Right cardiac atrium (tissue), 5 donors: Measurements from ENCODE around the gene MAN1C1. TPM values are rescaled to one million over a fixed set of nuclear protein-coding genes. Genes with fewer than 3 reads are reported as not detected.
A peak's percentile ranks its signal among the peaks of the same experiment; 100 is the strongest.

ENCODE experiments used
- ATAC-seq, 2 donors: fragments of 200-7000 bp; cut with Tn5 transposase; one replicate each; pipeline versions ENCODE4 v1.8.0 to v1.9.1; 2020; ENCODE audit warnings: moderate library complexity in 2 of 2, mild to moderate bottlenecking in 1 of 2
- DNase-seq, 3 donors: peaks; one replicate each; pipeline ENCODE4 v3.0.0-alpha.2; 2020
- H3K27ac ChIP-seq: one replicate; pipeline ENCODE4 v1.5.1; 2013; ENCODE audit warnings: mild to moderate bottlenecking, low read length, control low read depth, moderate library complexity
- H3K27me3 ChIP-seq: one replicate; pipeline ENCODE4 v1.6.1; 2013; ENCODE audit not compliant: control insufficient read depth, insufficient read depth
- H3K4me1 ChIP-seq: one replicate; pipeline ENCODE4 v1.6.1; 2013; ENCODE audit warnings: low read length; ENCODE audit not compliant: control insufficient read depth, insufficient read depth
- H3K4me3 ChIP-seq: one replicate; pipeline ENCODE4 v1.5.1; 2013; ENCODE audit warnings: low read length, control low read depth
- H3K9me3 ChIP-seq: one replicate; pipeline ENCODE4 v1.6.1; 2013; ENCODE audit warnings: low read length; ENCODE audit not compliant: control insufficient read depth
- WGBS: extraction: QIAGEN DNeasy Blood & Tissue Kit; methylation state at CpG from one replicate; pipeline ENCODE4 v1.1.7; 2013; 5-methylcytosine and 5-hydroxymethylcytosine counted together
- intact Hi-C, 4 donors: fragments of 100-400 bp; cut with DNase I; formaldehyde crosslinking; loops; one replicate each; pipeline versions ENCODE4 v1.11.0 to v1.14.0; 2022 to 2023
- polyA plus RNA-seq: library from polyadenylated mRNA; stranded (reverse); fragments of 200-250 nt; gene quantifications from one replicate; pipeline ENCODE4 v1.2.3, GENCODE V29; 2013
- total RNA-seq, 4 donors: library from RNA; stranded (reverse); fragmentation: NEBNext Ultra II Directional; extraction: Animal tissue kit (Norgen Biotek cat#: 25700); gene quantifications; one replicate each; pipeline ENCODE4 v1.2.1, GENCODE V29; 2021
- donor health status: healthy with polysubstance abuse.
- donor health status: DM: no; HTN: yes; CAD: no.
- donor health status: DM: no; HTN: no; CAD: no.
- donor health status: DM: no; HTN: yes; CAD: no; lungs with severe emphysema.
- donor health status: DM: yes; HTN: yes; CAD: no.

Gene MAN1C1
- total and polyA plus RNA-seq, 5 donors: 9.1 to 15.7 (median 11.7) TPM

GRCh38 chr1:25615172-25615541, 1.4 kb upstream of the MAN1C1 start:
- Histone ChIP-seq H3K9me3 (no peaks in the 10 kb centered on the region), H3K27me3 (no peaks in the 10 kb centered on the region), H3K4me1 (peaks cover 6% of the 10 kb centered on the region), H3K4me3 (no peak overlapping the region), H3K27ac (no peak overlapping the region)
- WGBS: 69% methylated on average over 7 of the region's 7 CpGs
- ATAC-seq (no peak), DNase-seq (peak in 1 of 3 donors; percentile 35)
- intact Hi-C loops: loop anchor here (5.0 to 10.0 kb wide), 4 partner anchors 70 to 182 kb away; no protein-coding TSS in a partner anchor

GRCh38 chr1:25615563-25616094, 962 bp upstream of the MAN1C1 start:
- 13% methylated on average over 12 of the region's 12 CpGs for WGBS
- intact Hi-C loops: loop anchor here (5.0 to 10.0 kb wide), 4 partner anchors 69 to 182 kb away; no protein-coding TSS in a partner anchor
- Histone ChIP-seq H3K27me3 (no peaks in the 10 kb centered on the region), H3K4me1 (peaks cover 6% of the 10 kb centered on the region), H3K9me3 (no peaks in the 10 kb centered on the region), H3K4me3 (peak overlapping the region; percentile 98), H3K27ac (no peak overlapping the region)
- no peak for ATAC-seq
- DNase-seq: no peak

- Histone ChIP-seq H3K4me3 (peak overlapping the region; percentile 98), H3K4me1 (peaks cover 9% of the 10 kb centered on the region), H3K27me3 (no peaks in the 10 kb centered on the region), H3K9me3 (no peaks in the 10 kb centered on the region), H3K27ac (peak overlapping the region; percentile 20)
- intact Hi-C loops: loop anchor here (5.0 to 10.0 kb wide), 4 partner anchors 68 to 180 kb away; no protein-coding TSS in a partner anchor
- peak; percentile 34 to 78 (median 70) for DNase-seq
- ATAC-seq: no peak
- under 1% methylated on average over 94 of the region's 94 CpGs for WGBS
Observed at GRCh38 chr1:25616987-25617624, 515 bp downstream of the MAN1C1 start.

GRCh38 chr1:25617625-25618432, 1.2 kb downstream of the MAN1C1 start:
- Histone ChIP-seq H3K4me1 (peaks cover 9% of the 10 kb centered on the region), H3K9me3 (no peaks in the 10 kb centered on the region), H3K4me3 (peak overlapping the region; percentile 98), H3K27me3 (no peaks in the 10 kb centered on the region), H3K27ac (no peak overlapping the region)
- WGBS: 4% methylated on average over 66 of the region's 66 CpGs
- ATAC-seq (peak in 1 of 2 donors; percentile 4), DNase-seq (peak; percentile 37 to 76 (median 72))
- intact Hi-C loops: loop anchor here (5.0 to 10.0 kb wide), 4 partner anchors 67 to 179 kb away; no protein-coding TSS in a partner anchor

- 56% methylated on average over 4 of the region's 4 CpGs for WGBS
- peak overlapping the region; percentile 98 for H3K4me3 ChIP-seq
- intact Hi-C loops: loop anchor here (5.0 to 10.0 kb wide), 4 partner anchors 66 to 179 kb away; no protein-coding TSS in a partner anchor
- H3K9me3 ChIP-seq: no peaks in the 10 kb centered on the region
- ATAC-seq: no peak
- peaks cover 9% of the 10 kb centered on the region for H3K4me1 ChIP-seq
- no peaks in the 10 kb centered on the region for H3K27me3 ChIP-seq
- no peak for DNase-seq
- no peak overlapping the region for H3K27ac ChIP-seq
Observed at GRCh38 chr1:25618433-25618808, 1.8 kb downstream of the MAN1C1 start.

- ATAC-seq: peak in 1 of 2 donors; percentile 6
- WGBS: 37% methylated on average over 11 of the region's 11 CpGs
Observed at GRCh38 chr1:25619101-25619890, 2.7 kb downstream of the MAN1C1 start.

GRCh38 chr1:25620211-25620610, 3.6 kb downstream of the MAN1C1 start:
- intact Hi-C loops: no loop called here

More at GRCh38 chr1:25619101-25619890, 2.7 kb downstream of the MAN1C1 start:
- Histone ChIP-seq H3K27me3 (no peaks in the 10 kb centered on the region), H3K4me1 (peaks cover 9% of the 10 kb centered on the region), H3K27ac (no peak overlapping the region), H3K4me3 (no peak overlapping the region), H3K9me3 (no peaks in the 10 kb centered on the region)
- intact Hi-C loops: loop anchor here (5.0 to 10.0 kb wide), 4 partner anchors 66 to 178 kb away; no protein-coding TSS in a partner anchor
- peak; percentile 33 to 77 (median 68) for DNase-seq

GRCh38 chr1:25620701-25621350, 4.2 kb downstream of the MAN1C1 start:
- intact Hi-C loops: no loop called here
- H3K27me3 ChIP-seq: no peaks in the 10 kb centered on the region
- H3K27ac ChIP-seq: no peak overlapping the region
- WGBS: 81% methylated on average over 4 of the region's 4 CpGs
- H3K4me1 ChIP-seq: peaks cover 8% of the 10 kb centered on the region
- H3K9me3 ChIP-seq: no peaks in the 10 kb centered on the region
- ATAC-seq (no peak), DNase-seq (no peak)
- H3K4me3 ChIP-seq: no peak overlapping the region

More at GRCh38 chr1:25620211-25620610, 3.6 kb downstream of the MAN1C1 start:
- H3K27me3 ChIP-seq: no peaks in the 10 kb centered on the region
- H3K9me3 ChIP-seq: no peaks in the 10 kb centered on the region
- no peak overlapping the region for H3K4me3 ChIP-seq
- DNase-seq (no peak), ATAC-seq (no peak)
- H3K4me1 ChIP-seq: peaks cover 9% of the 10 kb centered on the region
- no peak overlapping the region for H3K27ac ChIP-seq
- WGBS: 72% methylated on average over 4 of the region's 4 CpGs

- ATAC-seq (no peak), DNase-seq (no peak)
- intact Hi-C loops: no loop called here
- 93% methylated on average over 5 of the region's 5 CpGs for WGBS
- no peak overlapping the region for H3K27ac ChIP-seq
- H3K4me1 ChIP-seq: peaks cover 7% of the 10 kb centered on the region
- no peaks in the 10 kb centered on the region for H3K27me3 ChIP-seq
- H3K9me3 ChIP-seq: no peaks in the 10 kb centered on the region
- H3K4me3 ChIP-seq: no peak overlapping the region
Observed at GRCh38 chr1:25621876-25622275, 5.3 kb downstream of the MAN1C1 start.

- peaks cover 7% of the 10 kb centered on the region for H3K4me1 ChIP-seq
- ATAC-seq: no peak
- no peak for DNase-seq
- intact Hi-C loops: no loop called here
- no peak overlapping the region for H3K27ac ChIP-seq
- H3K4me3 ChIP-seq: no peak overlapping the region
- H3K27me3 ChIP-seq: no peaks in the 10 kb centered on the region
- WGBS: 81% methylated on average over 6 of the region's 6 CpGs
- no peaks in the 10 kb centered on the region for H3K9me3 ChIP-seq
Observed at GRCh38 chr1:25622531-25622930, 5.9 kb downstream of the MAN1C1 start.
